Osteoblast (primary cell): Measurements from ENCODE around the gene WWOX. TPM values are rescaled to one million over a fixed set of nuclear protein-coding genes. Genes with fewer than 3 reads are reported as not detected.

ENCODE experiments used
- DNase-seq: peaks from one replicate; pipeline ENCODE4 v3.0.0; 2011; ENCODE audit warnings: low spot score, mixed read lengths; ENCODE audit not compliant: insufficient read length; ENCODE audit errors: missing footprints
- H2AFZ ChIP-seq: 2 replicates; pipeline ENCODE4 v1.6.0; 2011; ENCODE audit warnings: mild to moderate bottlenecking, low read length
- H3K27ac ChIP-seq: 2 replicates; pipeline ENCODE4 v1.5.1; 2011; ENCODE audit warnings: mild to moderate bottlenecking, low read depth, low read length, moderate library complexity
- H3K27me3 ChIP-seq: 2 replicates; pipeline ENCODE4 v1.6.0; 2012; ENCODE audit warnings: mild to moderate bottlenecking, control low read depth, inconsistent platforms, low read length, moderate library complexity; ENCODE audit not compliant: insufficient read depth
- H3K36me3 ChIP-seq: 2 replicates; pipeline ENCODE4 v1.5.1; 2011; ENCODE audit warnings: mild to moderate bottlenecking, low read length, control low read depth, moderate library complexity; ENCODE audit not compliant: insufficient read depth
- H3K4me1 ChIP-seq: 2 replicates; pipeline ENCODE4 v1.5.1; 2011; ENCODE audit warnings: mild to moderate bottlenecking, low read length, control low read depth, moderate library complexity; ENCODE audit not compliant: insufficient read depth
- H3K4me2 ChIP-seq: 2 replicates; pipeline ENCODE4 v1.6.0; 2011; ENCODE audit warnings: mild to moderate bottlenecking, low read length; ENCODE audit not compliant: insufficient read depth
- H3K4me3 ChIP-seq: fragments of 200-600 bp; sonication (generic); 3 replicates; pipeline ENCODE4 v1.5.1; 2012; ENCODE audit warnings: mild to moderate bottlenecking, low read length, inconsistent platforms; ENCODE audit not compliant: insufficient read depth
- H3K79me2 ChIP-seq: 2 replicates; pipeline ENCODE4 v1.6.0; 2012; ENCODE audit warnings: mild to moderate bottlenecking, low read length, control low read depth, inconsistent platforms; ENCODE audit not compliant: insufficient read depth
- H3K9me3 ChIP-seq: 2 replicates; pipeline ENCODE4 v1.5.1; 2011; ENCODE audit warnings: low read depth, low read length, control low read depth
- H4K20me1 ChIP-seq: 2 replicates; pipeline ENCODE4 v1.6.0; 2012; ENCODE audit warnings: mild to moderate bottlenecking, low read length, control low read depth; ENCODE audit not compliant: insufficient read depth
- CTCF ChIP-seq: IDR thresholded peaks from 2 replicates; pipeline ENCODE4 v1.5.1; 2011; ENCODE audit warnings: mild to moderate bottlenecking, low read depth, low read length, moderate library complexity; ENCODE audit errors: extremely low read depth
- total RNA-seq: library from RNA; depleted of rRNA; stranded (reverse); fragments of >200 nt; gene quantifications from 2 replicates; pipeline ENCODE4 v1.2.3, GENCODE V29; 2012

WWOX gene
- total RNA-seq, 1 donor = 23.9 TPM

GRCh38 chr16:79008036-79008868 is 908.8 kb downstream of the WWOX start:
- Histone ChIP-seq H4K20me1 (no peaks in the 10 kb centered on the region), H3K4me3 (no peak overlapping the region)

GRCh38 chr16:79008869-79009179 is 909.4 kb downstream of the WWOX start:
- DNase-seq = no peak
- H4K20me1 ChIP-seq = no peaks in the 10 kb centered on the region
- no peak overlapping the region for H3K27ac ChIP-seq
- no peaks in the 10 kb centered on the region for H3K36me3 ChIP-seq
- H3K4me2 ChIP-seq = no peak overlapping the region
- no peak overlapping the region for H3K4me3 ChIP-seq
- peaks cover 2% of the 10 kb centered on the region for H3K9me3 ChIP-seq
- no peak overlapping the region for H2AFZ ChIP-seq
- no peaks in the 10 kb centered on the region for H3K79me2 ChIP-seq
- no peak for TF ChIP-seq CTCF
- no peaks in the 10 kb centered on the region for H3K4me1 ChIP-seq
- no peaks in the 10 kb centered on the region for H3K27me3 ChIP-seq

More at GRCh38 chr16:79008036-79008868, 908.8 kb downstream of the WWOX start:
- Histone ChIP-seq H3K4me1 (no peaks in the 10 kb centered on the region), H2AFZ (no peak overlapping the region), H3K27ac (no peak overlapping the region), H3K4me2 (no peak overlapping the region), H3K27me3 (no peaks in the 10 kb centered on the region), H3K79me2 (no peaks in the 10 kb centered on the region), H3K36me3 (no peaks in the 10 kb centered on the region), H3K9me3 (peaks cover 2% of the 10 kb centered on the region)
- DNase-seq = no peak
- no peak for TF ChIP-seq CTCF

DNA sequence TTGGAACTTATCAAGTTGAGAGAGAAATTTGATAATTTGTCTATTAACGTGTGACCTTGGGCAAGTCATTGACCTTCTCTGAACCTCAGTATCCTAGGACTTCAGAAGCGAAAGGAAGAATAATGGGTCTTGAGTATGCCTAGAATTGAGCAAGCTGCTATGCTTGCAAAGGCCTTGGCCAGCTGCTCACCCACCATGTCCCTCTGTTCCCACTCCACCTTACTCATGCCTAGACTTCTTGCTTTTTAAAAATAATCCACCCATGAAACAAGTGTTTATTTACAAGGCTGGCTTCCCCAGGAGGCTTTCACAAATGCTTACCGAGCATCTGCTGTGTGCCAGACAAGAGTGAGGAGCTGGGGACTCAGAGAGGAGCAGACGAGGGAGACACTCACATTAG is 910.4 kb downstream of the WWOX start:
- Histone ChIP-seq H3K79me2 (no peaks in the 10 kb centered on the region), H4K20me1 (no peaks in the 10 kb centered on the region), H3K9me3 (peaks cover 2% of the 10 kb centered on the region), H2AFZ (no peak overlapping the region), H3K4me2 (no peak overlapping the region), H3K4me1 (no peaks in the 10 kb centered on the region), H3K27me3 (no peaks in the 10 kb centered on the region), H3K4me3 (no peak overlapping the region), H3K27ac (no peak overlapping the region), H3K36me3 (no peaks in the 10 kb centered on the region)
- no peak for DNase-seq
- TF ChIP-seq CTCF = no peak

GRCh38 chr16:79011282-79011681 is 911.8 kb downstream of the WWOX start:
- Histone ChIP-seq H3K4me3 (no peak overlapping the region), H3K27ac (no peak overlapping the region), H3K4me1 (no peaks in the 10 kb centered on the region), H3K79me2 (no peaks in the 10 kb centered on the region), H3K27me3 (no peaks in the 10 kb centered on the region), H2AFZ (no peak overlapping the region), H3K9me3 (peaks cover 2% of the 10 kb centered on the region), H3K4me2 (no peak overlapping the region), H4K20me1 (no peaks in the 10 kb centered on the region), H3K36me3 (no peaks in the 10 kb centered on the region)
- no peak for TF ChIP-seq CTCF
- DNase-seq = no peak
